Epithelial cell of esophagus (primary cell): Measurements from ENCODE around the gene DLEC1.
A peak's percentile ranks its signal among the peaks of the same experiment; 100 is the strongest.
"Not testable (repeated sequence)": the region's sequence is repeated elsewhere in the genome, so short reads cannot be mapped to it uniquely, and the experiment has no call there.

Experiments used
- DNase-seq: peaks from one replicate; pipeline ENCODE4 v3.0.0; 2010; ENCODE audit warnings: low read depth
- H3K4me3 ChIP-seq: 2 replicates; pipeline ENCODE4 v1.5.1; 2011; ENCODE audit warnings: mild to moderate bottlenecking, low read length, control low read depth
- CTCF ChIP-seq: IDR thresholded peaks from 2 replicates; pipeline ENCODE4 v1.5.1; 2011; ENCODE audit warnings: low read depth, mild to moderate bottlenecking, low read length, control low read depth, inconsistent platforms; ENCODE audit not compliant: insufficient read depth; ENCODE audit errors: missing control alignments

The DLEC1 gene

GRCh38 chr3:38083871-38084333 is 44.9 kb downstream of the DLEC1 start:
- no peak for DNase-seq
- TF ChIP-seq CTCF, result no peak
- no peak overlapping the region for H3K4me3 ChIP-seq

GRCh38 chr3:38084334-38085310 is 45.6 kb downstream of the DLEC1 start:
- H3K4me3 ChIP-seq, result no peak overlapping the region
- DNase-seq, result no peak
- TF ChIP-seq CTCF, result no peak

GRCh38 chr3:38085311-38085942 is 46.4 kb downstream of the DLEC1 start:
- no peak for DNase-seq
- H3K4me3 ChIP-seq, result no peak overlapping the region
- TF ChIP-seq CTCF, result no peak

GRCh38 chr3:38085943-38086324 is 46.9 kb downstream of the DLEC1 start:
- DNase-seq, result no peak
- TF ChIP-seq CTCF, result no peak
- H3K4me3 ChIP-seq, result no peak overlapping the region

- TF ChIP-seq CTCF, result no peak
- no peak for DNase-seq
- no peak overlapping the region for H3K4me3 ChIP-seq
These were observed 47.5 kb downstream of the DLEC1 start for GRCh38 chr3:38086496-38086895.

GRCh38 chr3:38087278-38087677 is 48.3 kb downstream of the DLEC1 start:
- not testable (repeated sequence) for DNase-seq, H3K4me3 ChIP-seq

- H3K4me3 ChIP-seq, result no peak overlapping the region
- TF ChIP-seq CTCF, result no peak
- peak; percentile 51 for DNase-seq
These were observed 49.4 kb downstream of the DLEC1 start for GRCh38 chr3:38088126-38089078.
